Suprapubic skin (tissue), 4 donors: ENCODE measurements around the gene SPATA13.

Experiments used
- EP300 ChIP-seq: sonication (generic); formaldehyde crosslinking; IDR thresholded peaks from one replicate; pipeline ENCODE4 v1.6.1; 2017; ENCODE audit warnings: antibody characterized with exemption
- POLR2A ChIP-seq, 2 donors: fragments of 450-650 bp; IDR thresholded peaks; one replicate each; pipeline ENCODE4 v1.6.1; 2017; ENCODE audit warnings: antibody characterized with exemption in 2 of 2, mild to moderate bottlenecking in 2 of 2, moderate library complexity in 2 of 2
- POLR2AphosphoS5 ChIP-seq, 3 donors: sonication (generic); formaldehyde crosslinking; IDR thresholded peaks; one replicate each; pipeline ENCODE4 v1.6.1; 2017; ENCODE audit warnings: antibody characterized with exemption in 3 of 3
- TF ChIP-seq, protein P1 (sequence below), 2 donors: fragments of 200-600 bp in 1 of 2; fragments of 450-650 bp in 1 of 2; sonication (generic) in 1 of 2; IDR thresholded peaks; one replicate each; pipeline ENCODE4 v1.5.1; 2016 to 2019; ENCODE audit warnings: antibody characterized with exemption in 2 of 2, mild to moderate bottlenecking in 1 of 2, moderate library complexity in 1 of 2

DNA sequence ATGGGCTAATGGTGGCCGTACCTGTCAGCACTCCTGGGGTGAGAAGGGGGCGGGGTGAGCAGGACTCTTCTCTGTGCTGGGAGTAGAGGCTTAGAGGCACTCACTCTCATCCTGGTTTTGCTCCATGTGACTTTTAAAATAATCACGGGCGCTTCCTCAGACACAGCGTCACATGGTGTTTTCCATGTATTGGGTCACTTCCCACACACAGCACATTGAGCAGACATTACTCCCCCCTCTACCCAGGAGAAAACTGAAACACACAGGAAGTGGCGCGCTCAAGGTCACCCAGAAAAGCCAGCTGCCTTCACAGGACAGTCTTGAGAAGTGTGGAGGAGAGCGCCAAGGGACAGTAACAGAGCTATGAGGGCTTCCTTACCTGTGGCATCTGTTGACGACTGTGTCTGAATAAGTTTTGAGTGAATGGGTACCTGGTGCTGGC is 23.2 kb downstream of the SPATA13 start:
- TF ChIP-seq, protein P1, sequence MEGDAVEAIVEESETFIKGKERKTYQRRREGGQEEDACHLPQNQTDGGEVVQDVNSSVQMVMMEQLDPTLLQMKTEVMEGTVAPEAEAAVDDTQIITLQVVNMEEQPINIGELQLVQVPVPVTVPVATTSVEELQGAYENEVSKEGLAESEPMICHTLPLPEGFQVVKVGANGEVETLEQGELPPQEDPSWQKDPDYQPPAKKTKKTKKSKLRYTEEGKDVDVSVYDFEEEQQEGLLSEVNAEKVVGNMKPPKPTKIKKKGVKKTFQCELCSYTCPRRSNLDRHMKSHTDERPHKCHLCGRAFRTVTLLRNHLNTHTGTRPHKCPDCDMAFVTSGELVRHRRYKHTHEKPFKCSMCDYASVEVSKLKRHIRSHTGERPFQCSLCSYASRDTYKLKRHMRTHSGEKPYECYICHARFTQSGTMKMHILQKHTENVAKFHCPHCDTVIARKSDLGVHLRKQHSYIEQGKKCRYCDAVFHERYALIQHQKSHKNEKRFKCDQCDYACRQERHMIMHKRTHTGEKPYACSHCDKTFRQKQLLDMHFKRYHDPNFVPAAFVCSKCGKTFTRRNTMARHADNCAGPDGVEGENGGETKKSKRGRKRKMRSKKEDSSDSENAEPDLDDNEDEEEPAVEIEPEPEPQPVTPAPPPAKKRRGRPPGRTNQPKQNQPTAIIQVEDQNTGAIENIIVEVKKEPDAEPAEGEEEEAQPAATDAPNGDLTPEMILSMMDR (IDR thresholded peaks at IDR 0.05), result no peak
- no peak for TF ChIP-seq EP300
- no peak for TF ChIP-seq POLR2AphosphoS5 (IDR thresholded peaks at IDR 0.05)
- no peak for TF ChIP-seq POLR2A (IDR thresholded peaks at IDR 0.05)
